GM21619 (cell line): ENCODE results near the gene PSAP.
"Not testable (repeated sequence)": the region's sequence is repeated elsewhere in the genome, so short reads cannot be mapped to it uniquely, and the experiment has no call there.

Source experiments
- ATAC-seq: cut with Tn5 transposase; IDR thresholded peaks from one replicate; pipeline ENCODE4 v1.9.1; 2021; ENCODE audit not compliant: unreplicated experiment

The PSAP gene

GRCh38 chr10:71850743-71851464 lies at the start of gene PSAP:
PSAP (minus strand) TSS chr10:71851251; CDS start chr10:71851221, 30 bp downstream.
- ATAC-seq: peak; percentile 95

GRCh38 chr10:71900441-71901180 lies 49.6 kb upstream of the PSAP start:
- no peak for ATAC-seq

GRCh38 chr10:71899665-71900412 lies 48.8 kb upstream of the PSAP start:
- ATAC-seq: no peak

GRCh38 chr10:71898346-71898745 lies 47.3 kb upstream of the PSAP start:
- ATAC-seq: not testable (repeated sequence)

GRCh38 chr10:71893920-71894319 lies 42.9 kb upstream of the PSAP start:
- ATAC-seq: no peak

GRCh38 chr10:71893258-71893815 lies 42.3 kb upstream of the PSAP start:
- ATAC-seq: no peak

- ATAC-seq: no peak
These were observed 40.4 kb upstream of the PSAP start for GRCh38 chr10:71891437-71891836.

GRCh38 chr10:71889388-71889987 lies 38.4 kb upstream of the PSAP start:
- no peak for ATAC-seq

GRCh38 chr10:71888623-71889387 lies 37.8 kb upstream of the PSAP start:
- ATAC-seq: peak; percentile 87

GRCh38 chr10:71888248-71888622 lies 37.2 kb upstream of the PSAP start:
- ATAC-seq: no peak

- ATAC-seq: no peak
These were observed 36.7 kb upstream of the PSAP start for GRCh38 chr10:71887743-71888142.

- no peak for ATAC-seq
These were observed 32.0 kb upstream of the PSAP start for GRCh38 chr10:71882813-71883659.

- no peak for ATAC-seq
These were observed 30.8 kb upstream of the PSAP start for GRCh38 chr10:71881647-71882355.

GRCh38 chr10:71881307-71881624 lies 30.2 kb upstream of the PSAP start:
- not testable (repeated sequence) for ATAC-seq

GRCh38 chr10:71880425-71881306 lies 29.6 kb upstream of the PSAP start:
- ATAC-seq: no peak

GRCh38 chr10:71878327-71879034 lies 27.4 kb upstream of the PSAP start:
- no peak for ATAC-seq

- no peak for ATAC-seq
These were observed 26.8 kb upstream of the PSAP start for GRCh38 chr10:71877821-71878220.
